Keratinocyte (primary cell): ENCODE measurements around the gene NRXN2. TPM values are rescaled to one million over a fixed set of nuclear protein-coding genes. Genes with fewer than 3 reads are reported as not detected.

Experiments used
- DNase-seq: peaks from one replicate; pipeline ENCODE4 v3.0.0-alpha.2; 2011; ENCODE audit warnings: low read depth, missing footprints, low spot score
- FAIRE-seq: peaks from 2 replicates; lab custom pipeline; 2011; peaks lifted over from hg19 to GRCh38; lab: Jason Lieb, UNC
- H2AFZ ChIP-seq: 2 replicates; pipeline ENCODE4 v1.6.0; 2012; ENCODE audit warnings: low read length, control low read depth, inconsistent platforms; ENCODE audit not compliant: control insufficient read depth
- H3K27ac ChIP-seq: 2 replicates; pipeline ENCODE4 v1.5.1; 2011; ENCODE audit warnings: low read length; ENCODE audit not compliant: control insufficient read depth, insufficient read depth
- H3K27me3 ChIP-seq: 3 replicates; pipeline ENCODE4 v1.6.0; 2011; ENCODE audit warnings: low read length; ENCODE audit not compliant: control insufficient read depth, insufficient read depth; ENCODE audit errors: extremely low read depth
- H3K36me3 ChIP-seq, 2 experiments: 2 replicates in 1 of 2; 3 replicates in 1 of 2; pipeline ENCODE4 v1.5.1; 2011; ENCODE audit warnings: low read length in 2 of 2, mild to moderate bottlenecking in 1 of 2; ENCODE audit not compliant: control insufficient read depth in 2 of 2, insufficient read depth in 2 of 2; ENCODE audit errors: extremely low read depth in 1 of 2
- H3K4me1 ChIP-seq: 3 replicates; pipeline ENCODE4 v1.5.1; 2011; ENCODE audit warnings: low read length; ENCODE audit not compliant: control insufficient read depth, insufficient read depth; ENCODE audit errors: extremely low read depth
- H3K4me2 ChIP-seq: 3 replicates; pipeline ENCODE4 v1.6.0; 2011; ENCODE audit warnings: low read depth, low read length; ENCODE audit not compliant: control insufficient read depth, insufficient read depth; ENCODE audit errors: extremely low read depth
- H3K4me3 ChIP-seq, 3 experiments: fragments of 200-600 bp in 1 of 3; sonication (generic) in 1 of 3; 2 replicates in 2 of 3; 3 replicates in 1 of 3; pipeline ENCODE4 v1.5.1; 2011 to 2016; ENCODE audit warnings: low read length in 3 of 3, mild to moderate bottlenecking in 3 of 3, control low read depth in 2 of 3, inconsistent platforms in 1 of 3, low read depth in 1 of 3, mixed read lengths in 1 of 3, mixed run types in 1 of 3, moderate library complexity in 1 of 3; ENCODE audit not compliant: control insufficient read depth in 2 of 3, insufficient read depth in 2 of 3; ENCODE audit errors: extremely low read depth in 1 of 3
- H3K79me2 ChIP-seq: 2 replicates; pipeline ENCODE4 v1.6.0; 2012; ENCODE audit warnings: low read length; ENCODE audit not compliant: control insufficient read depth, insufficient read depth
- H3K9ac ChIP-seq: 3 replicates; pipeline ENCODE4 v1.6.0; 2011; ENCODE audit warnings: low read length; ENCODE audit not compliant: control insufficient read depth, insufficient read depth; ENCODE audit errors: extremely low read depth
- H3K9me1 ChIP-seq: 3 replicates; pipeline ENCODE4 v1.6.0; 2011; ENCODE audit warnings: low read length; ENCODE audit not compliant: control insufficient read depth, insufficient read depth; ENCODE audit errors: extremely low read depth
- H3K9me3 ChIP-seq: 2 replicates; pipeline ENCODE4 v1.5.1; 2012; ENCODE audit warnings: low read depth, low read length; ENCODE audit not compliant: control insufficient read depth
- H4K20me1 ChIP-seq: 3 replicates; pipeline ENCODE4 v1.6.0; 2011; ENCODE audit warnings: low read length; ENCODE audit not compliant: control insufficient read depth, insufficient read depth; ENCODE audit errors: extremely low read depth
- CTCF ChIP-seq, 3 experiments: IDR thresholded peaks in 1 of 3; conservative IDR thresholded peaks in 1 of 3; optimal IDR thresholded peaks in 1 of 3; 2 replicates in 2 of 3; 3 replicates in 1 of 3; pipeline versions ENCODE3 to v1.5.1; 2011; ENCODE audit warnings: low read length in 3 of 3, mild to moderate bottlenecking in 3 of 3, moderate library complexity in 2 of 3, control low read depth in 1 of 3, inconsistent platforms in 1 of 3; ENCODE audit not compliant: insufficient read depth in 2 of 3; ENCODE audit errors: extremely low read depth in 1 of 3
- EZH2 ChIP-seq: IDR thresholded peaks from one replicate; pipeline ENCODE4 v1.6.1; 2012; ENCODE audit warnings: inconsistent platforms, mild to moderate bottlenecking, low read length, moderate library complexity
- dilution Hi-C: fragments of 300-500 bp; cut with MboI; formaldehyde crosslinking; loops from one replicate; pipeline ENCODE4 v1.7.0; 2020; ENCODE audit warnings: low sequenced_read_pairs; ENCODE audit not compliant: extremely low pct_ligation_motif_present
- polyA plus RNA-seq, 5 experiments: library from polyadenylated mRNA; depleted of rRNA in 3 of 5; stranded (reverse) in 3 of 5; stranded (forward) in 1 of 5; unstranded in 1 of 5; fragments of >200 nt; gene quantifications; 1 replicate in 1 of 5; 2 replicates in 3 of 5; 3 replicates in 1 of 5; pipeline versions ENCODE4 v1.2.1 to v1.2.3, GENCODE V29; 2011 to 2012; ENCODE audit warnings: missing spikeins in 2 of 5, low read depth in 1 of 5, low replicate concordance in 1 of 5

The NRXN2 gene
- polyA plus RNA-seq, 1 donor (not counting 4 experiments of a cell fraction or from before 2014, with no cell fraction given) = not detected

- Histone ChIP-seq H3K4me3 (no peak overlapping the region), H3K9me1 (no peaks in the 10 kb centered on the region), H3K4me1 (peaks cover 4% of the 10 kb centered on the region), H3K79me2 (no peaks in the 10 kb centered on the region), H4K20me1 (no peaks in the 10 kb centered on the region), H2AFZ (no peak overlapping the region), H3K9ac (no peak overlapping the region), H3K9me3 (no peaks in the 10 kb centered on the region), H3K36me3 (no peaks in the 10 kb centered on the region), H3K27me3 (peaks cover 60% of the 10 kb centered on the region), H3K27ac (no peak overlapping the region), H3K4me2 (no peak overlapping the region)
- FAIRE-seq = no peak
- no peak for DNase-seq
- dilution Hi-C loops = no loop called here
- no peak for TF ChIP-seq CTCF (optimal IDR thresholded peaks at IDR 0.05 in 1 of 3, IDR thresholded peaks at IDR 0.05 in 1 of 3, conservative IDR thresholded peaks at IDR 0.05 in 1 of 3; ENCODE audit: extremely low read depth in 1 of 3, insufficient read depth in 2 of 3, low read length in 3 of 3)
- TF ChIP-seq EZH2 = no peak
Measured at GRCh38 chr11:64711138-64711955, 11.7 kb downstream of the NRXN2 start.

- Histone ChIP-seq H3K9me3 (no peaks in the 10 kb centered on the region), H3K4me2 (no peak overlapping the region), H3K4me3 (no peak overlapping the region), H3K9me1 (no peaks in the 10 kb centered on the region), H3K4me1 (peaks cover 4% of the 10 kb centered on the region), H3K27ac (no peak overlapping the region), H3K9ac (no peak overlapping the region), H2AFZ (no peak overlapping the region), H3K79me2 (no peaks in the 10 kb centered on the region), H4K20me1 (no peaks in the 10 kb centered on the region), H3K36me3 (no peaks in the 10 kb centered on the region), H3K27me3 (peaks cover 52% of the 10 kb centered on the region)
- FAIRE-seq = no peak
- dilution Hi-C loops = no loop called here
- no peak for TF ChIP-seq EZH2
- TF ChIP-seq CTCF (optimal IDR thresholded peaks at IDR 0.05 in 1 of 3, IDR thresholded peaks at IDR 0.05 in 1 of 3, conservative IDR thresholded peaks at IDR 0.05 in 1 of 3; ENCODE audit: extremely low read depth in 1 of 3, insufficient read depth in 2 of 3, low read length in 3 of 3) = no peak
- DNase-seq = no peak
Measured at GRCh38 chr11:64710418-64711137, 12.4 kb downstream of the NRXN2 start.
